Cardiac muscle cell (in vitro differentiated cells and primary cell): ENCODE results near the gene ADCK1. TPM values are rescaled to one million over a fixed set of nuclear protein-coding genes. Genes with fewer than 3 reads are reported as not detected.

Experiments used
- DNase-seq, 2 donors: peaks; one replicate each; pipeline versions ENCODE4 v3.0.0 to v3.0.0-alpha.2; 2010 to 2017; ENCODE audit warnings: low read depth in 1 of 2, low spot score in 1 of 2
- H3K27ac ChIP-seq: fragments of 200-600 bp; sonication (generic); 2 replicates; pipeline ENCODE4 v1.5.1; 2016
- H3K27me3 ChIP-seq: fragments of 200-600 bp; sonication (generic); 2 replicates; pipeline ENCODE4 v1.6.0; 2016; ENCODE audit warnings: control low read depth
- H3K36me3 ChIP-seq: fragments of 200-600 bp; sonication (generic); 2 replicates; pipeline ENCODE4 v1.5.1; 2016; ENCODE audit warnings: control low read depth
- H3K4me1 ChIP-seq: fragments of 200-600 bp; sonication (generic); 2 replicates; pipeline ENCODE4 v1.8.1; 2017; ENCODE audit warnings: low read depth, mild to moderate bottlenecking, mixed run types
- H3K4me3 ChIP-seq: fragments of 200-600 bp; sonication (generic); 2 replicates; pipeline ENCODE4 v1.5.1; 2016; ENCODE audit warnings: mild to moderate bottlenecking
- H3K9me3 ChIP-seq: fragments of 200-600 bp; sonication (generic); 2 replicates; pipeline ENCODE4 v1.5.1; 2017; ENCODE audit warnings: low read depth, mild to moderate bottlenecking, control low read depth
- polyA plus RNA-seq: library from polyadenylated mRNA; unstranded; fragments of >200 nt; fragmentation: Nextera tagmentation; extraction: Ambion mirVana; gene quantifications from 2 replicates; pipeline ENCODE4 v1.2.1, GENCODE V29; 2016
- total RNA-seq: library from RNA; depleted of rRNA; stranded (reverse); fragments of >200 nt; gene quantifications from 2 replicates; pipeline ENCODE4 v1.2.3, GENCODE V29; 2016
- TF ChIP-seq, protein P1 (sequence below): IDR thresholded peaks from 2 replicates; pipeline ENCODE4 v1.5.1; 2012; ENCODE audit warnings: low read depth, mild to moderate bottlenecking, low read length

Gene ADCK1
- total and polyA plus RNA-seq, 2 experiments from 2014 or later, result 12.2 to 20.6 TPM

DNA sequence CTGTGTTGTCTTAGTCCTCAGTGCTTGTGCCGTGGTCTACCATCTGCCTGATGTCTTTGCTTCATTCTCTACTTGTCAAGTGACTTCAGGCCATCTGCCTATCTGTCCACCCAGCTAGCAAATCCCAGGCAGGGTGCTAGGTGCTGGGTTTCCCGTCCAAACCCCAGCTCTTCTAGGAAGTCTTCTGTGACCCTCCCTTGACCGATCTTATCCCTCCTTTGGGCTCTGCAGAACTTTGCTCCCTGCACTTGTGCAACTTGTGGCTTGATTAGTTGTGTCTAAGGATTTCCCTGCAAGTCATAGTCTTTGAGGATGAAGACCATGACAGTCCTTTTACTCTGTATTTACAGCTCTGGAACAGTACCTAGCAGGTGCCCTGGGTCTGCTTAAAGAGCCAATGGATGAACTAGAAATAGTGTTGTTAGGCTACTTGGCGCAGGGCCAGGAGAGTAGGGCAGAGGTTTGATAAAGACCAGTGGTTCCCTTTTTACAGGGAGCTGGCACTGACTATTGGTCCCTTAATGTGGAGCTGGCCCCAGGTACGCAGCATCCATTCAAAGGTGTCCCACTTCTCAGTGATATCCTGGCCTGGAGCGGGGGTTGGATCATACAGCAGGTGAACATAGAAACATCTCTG, 60.1 kb downstream of the ADCK1 start:
- no peaks in the 10 kb centered on the region for H3K4me1 ChIP-seq
- no peak overlapping the region for H3K4me3 ChIP-seq

DNA sequence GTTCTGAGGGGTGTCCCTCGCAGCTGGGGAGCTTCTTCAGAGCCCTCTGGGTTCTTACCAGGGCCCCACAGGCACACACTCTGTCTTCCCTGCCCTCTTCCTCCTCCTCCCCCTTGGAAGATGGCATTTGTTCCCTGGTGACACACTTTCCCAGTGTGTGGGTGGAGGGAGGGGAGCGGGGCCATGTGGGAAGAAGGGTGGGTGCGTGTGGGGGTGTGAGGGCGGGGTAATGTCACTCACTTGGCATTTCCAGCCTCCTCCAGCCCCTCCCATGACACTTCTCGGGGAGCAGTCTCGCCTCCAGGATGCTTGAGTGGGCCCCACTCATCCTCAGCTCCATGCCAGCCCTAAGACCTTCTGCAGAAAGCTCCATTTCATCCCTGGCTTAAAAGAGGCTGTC, 61.3 kb downstream of the ADCK1 start:
- H3K27me3 ChIP-seq, result no peaks in the 10 kb centered on the region
- TF ChIP-seq, protein P1, sequence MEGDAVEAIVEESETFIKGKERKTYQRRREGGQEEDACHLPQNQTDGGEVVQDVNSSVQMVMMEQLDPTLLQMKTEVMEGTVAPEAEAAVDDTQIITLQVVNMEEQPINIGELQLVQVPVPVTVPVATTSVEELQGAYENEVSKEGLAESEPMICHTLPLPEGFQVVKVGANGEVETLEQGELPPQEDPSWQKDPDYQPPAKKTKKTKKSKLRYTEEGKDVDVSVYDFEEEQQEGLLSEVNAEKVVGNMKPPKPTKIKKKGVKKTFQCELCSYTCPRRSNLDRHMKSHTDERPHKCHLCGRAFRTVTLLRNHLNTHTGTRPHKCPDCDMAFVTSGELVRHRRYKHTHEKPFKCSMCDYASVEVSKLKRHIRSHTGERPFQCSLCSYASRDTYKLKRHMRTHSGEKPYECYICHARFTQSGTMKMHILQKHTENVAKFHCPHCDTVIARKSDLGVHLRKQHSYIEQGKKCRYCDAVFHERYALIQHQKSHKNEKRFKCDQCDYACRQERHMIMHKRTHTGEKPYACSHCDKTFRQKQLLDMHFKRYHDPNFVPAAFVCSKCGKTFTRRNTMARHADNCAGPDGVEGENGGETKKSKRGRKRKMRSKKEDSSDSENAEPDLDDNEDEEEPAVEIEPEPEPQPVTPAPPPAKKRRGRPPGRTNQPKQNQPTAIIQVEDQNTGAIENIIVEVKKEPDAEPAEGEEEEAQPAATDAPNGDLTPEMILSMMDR, result no peak
- H3K36me3 ChIP-seq, result no peaks in the 10 kb centered on the region
- no peak overlapping the region for H3K4me3 ChIP-seq
- H3K27ac ChIP-seq, result no peak overlapping the region
- H3K4me1 ChIP-seq, result no peaks in the 10 kb centered on the region
- no peaks in the 10 kb centered on the region for H3K9me3 ChIP-seq
- no peak for DNase-seq

More for the DNA sequence above, 60.1 kb downstream of the ADCK1 start:
- peak in 1 of 2 donors; percentile 23 for DNase-seq
- H3K27me3 ChIP-seq, result no peaks in the 10 kb centered on the region
- no peaks in the 10 kb centered on the region for H3K9me3 ChIP-seq
- no peaks in the 10 kb centered on the region for H3K36me3 ChIP-seq
- TF ChIP-seq, protein P1, result no peak
- no peak overlapping the region for H3K27ac ChIP-seq

DNA sequence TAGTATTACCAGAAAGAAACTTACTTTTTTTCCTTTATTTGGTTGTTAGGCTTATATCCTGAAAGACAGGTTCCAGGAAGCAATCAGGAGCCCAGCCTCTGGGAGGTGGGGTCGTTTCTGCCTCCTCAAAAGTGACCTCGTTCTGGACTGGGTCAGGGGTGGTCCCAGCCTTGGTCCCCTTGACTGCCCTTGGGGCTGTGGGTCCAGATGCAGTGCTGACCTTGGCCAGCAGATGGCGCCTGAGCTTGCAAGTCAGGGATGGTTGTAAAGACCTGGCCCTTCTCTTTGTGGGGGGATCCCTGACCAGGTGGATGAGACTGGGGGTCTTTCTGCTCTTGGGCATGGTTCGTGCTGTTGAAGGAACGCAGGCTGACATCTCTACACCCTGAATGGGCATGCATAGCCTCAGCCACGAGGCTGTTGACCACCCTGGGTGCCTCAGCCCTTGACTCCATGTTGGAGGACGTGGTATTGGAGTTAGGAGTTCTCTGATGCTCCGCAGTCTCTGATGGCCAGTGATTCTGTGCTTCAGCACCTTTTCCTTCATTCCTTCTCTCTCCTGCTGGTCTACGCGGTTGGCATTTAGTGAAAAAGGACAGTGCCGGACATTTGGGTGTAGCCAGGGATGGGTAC, 62.4 kb downstream of the ADCK1 start:
- H3K4me1 ChIP-seq, result no peaks in the 10 kb centered on the region
- H3K36me3 ChIP-seq, result no peaks in the 10 kb centered on the region

DNA sequence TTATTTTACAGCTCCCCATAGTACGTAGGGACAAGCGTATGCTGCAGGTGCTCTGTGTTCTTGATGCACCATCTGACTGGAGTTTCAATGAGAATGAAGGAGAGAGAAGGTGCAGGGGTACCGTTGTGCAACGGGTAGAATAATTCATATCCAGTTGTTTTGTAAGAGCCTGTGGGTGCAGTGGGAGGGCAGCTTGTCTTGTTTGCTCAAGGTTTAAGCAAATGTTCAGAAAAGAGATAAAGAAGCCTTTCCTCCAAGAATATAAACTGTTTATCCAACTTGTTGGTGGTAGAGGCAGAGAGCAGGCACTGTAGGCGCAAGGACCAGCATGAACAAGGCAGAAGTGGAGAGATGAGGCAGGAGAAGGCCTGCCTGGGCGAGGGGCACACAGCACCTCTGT, 64.2 kb downstream of the ADCK1 start:
- H3K27ac ChIP-seq, result no peak overlapping the region
- no peaks in the 10 kb centered on the region for H3K36me3 ChIP-seq
- H3K4me3 ChIP-seq, result no peak overlapping the region
- TF ChIP-seq, protein P1, result no peak
- peak in 1 of 2 donors; percentile 19 for DNase-seq
- H3K9me3 ChIP-seq, result no peaks in the 10 kb centered on the region
- H3K27me3 ChIP-seq, result no peaks in the 10 kb centered on the region
- H3K4me1 ChIP-seq, result no peaks in the 10 kb centered on the region

More for the DNA sequence above, 62.4 kb downstream of the ADCK1 start:
- TF ChIP-seq, protein P1, result peak; percentile 99
- peak; percentile 71 to 78 for DNase-seq
- no peaks in the 10 kb centered on the region for H3K9me3 ChIP-seq
- H3K27me3 ChIP-seq, result no peaks in the 10 kb centered on the region
- no peak overlapping the region for H3K4me3 ChIP-seq
- no peak overlapping the region for H3K27ac ChIP-seq

DNA sequence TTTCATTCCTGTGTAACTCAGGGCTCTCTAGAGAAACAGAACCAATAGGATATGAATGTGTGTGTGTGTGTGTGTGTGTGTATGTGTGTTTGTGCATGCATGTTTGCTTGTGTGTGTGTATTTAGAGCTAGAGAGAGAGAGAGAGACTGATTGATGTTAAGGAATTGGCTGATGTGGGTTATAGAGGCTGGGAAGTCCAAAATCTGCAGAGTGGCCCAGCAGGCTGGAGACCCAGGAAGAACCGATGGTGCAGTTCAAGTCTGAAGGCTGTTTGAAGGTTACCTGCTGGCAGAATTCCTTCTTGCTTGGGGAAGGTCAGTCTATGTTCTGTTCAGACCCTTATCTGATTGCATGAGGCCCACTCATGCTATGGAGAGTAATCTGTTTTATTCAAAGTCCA, 64.7 kb downstream of the ADCK1 start:
- TF ChIP-seq, protein P1, result no peak
- DNase-seq, result no peak
- Histone ChIP-seq H3K27me3 (no peaks in the 10 kb centered on the region), H3K4me1 (no peaks in the 10 kb centered on the region), H3K27ac (no peak overlapping the region), H3K9me3 (no peaks in the 10 kb centered on the region), H3K4me3 (no peak overlapping the region), H3K36me3 (no peaks in the 10 kb centered on the region)
